Activated CD8-positive, alpha-beta T cell treated with anti-CD3 and anti-CD28 coated beads for 36 hours (primary cell): ENCODE data around the gene VGLL1. TPM values are rescaled to one million over a fixed set of nuclear protein-coding genes. Genes with fewer than 3 reads are reported as not detected.

Experiments
- ATAC-seq: fragments of 200-7000 bp; cut with Tn5 transposase; one replicate; pipeline ENCODE4 v1.10.0; 2021; ENCODE audit warnings: mild to moderate bottlenecking, moderate library complexity
- CTCF ChIA-PET: fragments of 350-600 bp; sonication (Branson Sonifier 250); formaldehyde crosslinking; loops from one replicate; lab custom pipeline; 2021; ENCODE audit warnings: antibody characterized with exemption; lab: Charles Lee
- POLR2A ChIA-PET: fragments of 350-600 bp; sonication (Branson Sonifier 250); formaldehyde crosslinking; loops from one replicate; lab custom pipeline; 2021; ENCODE audit warnings: antibody characterized with exemption; lab: Charles Lee
- DNase-seq: peaks from one replicate; pipeline ENCODE4 v3.0.0-alpha.2; 2020
- H3K27ac Mint-ChIP-seq: one replicate; pipeline ENCODE4 v1.8.0; 2021; ENCODE audit warnings: mild to moderate bottlenecking, mixed read lengths
- H3K27me3 Mint-ChIP-seq: one replicate; pipeline ENCODE4 v1.8.0; 2021; ENCODE audit warnings: mixed read lengths
- H3K36me3 Mint-ChIP-seq: one replicate; pipeline ENCODE4 v1.8.0; 2021; ENCODE audit warnings: low read depth, mixed read lengths
- H3K4me1 Mint-ChIP-seq: one replicate; pipeline ENCODE4 v1.8.0; 2021; ENCODE audit warnings: low read depth, mixed read lengths
- H3K4me3 Mint-ChIP-seq: one replicate; pipeline ENCODE4 v1.8.0; 2021; ENCODE audit warnings: mild to moderate bottlenecking, moderate library complexity, mixed read lengths
- H3K9me3 Mint-ChIP-seq: one replicate; pipeline ENCODE4 v1.8.0; 2021; ENCODE audit warnings: mixed read lengths
- intact Hi-C: fragments of 100-400 bp; cut with micrococcal nuclease; formaldehyde crosslinking; loops from one replicate; pipeline ENCODE4 v1.10.0; 2022
- total RNA-seq, 2 experiments: library from RNA; stranded (reverse); gene quantifications; one replicate each; pipeline ENCODE4 v1.2.3, GENCODE V29; 2021
- TF ChIP-seq, protein P1 (sequence below): fragments of 200-600 bp; IDR thresholded peaks from one replicate; pipeline ENCODE4 v1.8.0; 2022; ENCODE audit warnings: antibody characterized with exemption, mild to moderate bottlenecking

The VGLL1 gene
- total RNA-seq, 2 experiments from 2014 or later = not detected

DNA sequence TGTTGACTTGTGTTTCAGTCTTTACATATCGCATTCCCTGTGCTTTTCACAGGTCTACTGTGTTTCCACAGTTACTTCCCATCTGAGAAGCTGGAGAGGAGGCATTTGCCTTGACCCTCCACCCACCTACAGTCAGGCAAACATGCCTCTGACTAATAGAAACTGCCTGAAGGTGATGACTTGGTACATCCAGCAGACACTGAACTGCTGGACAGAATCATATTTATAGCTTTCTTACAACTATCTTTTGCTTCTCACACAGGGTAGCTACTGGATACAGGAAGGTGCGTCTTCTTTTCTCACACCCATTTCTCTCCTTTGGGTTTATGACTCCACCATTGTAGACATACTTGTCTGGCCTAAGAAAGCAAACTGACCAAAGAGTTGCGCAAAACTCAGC, 58.0 kb downstream of the VGLL1 start:
- no peaks in the 10 kb centered on the region for H3K9me3 Mint-ChIP-seq
- no peak overlapping the region for H3K27ac Mint-ChIP-seq
- no peaks in the 10 kb centered on the region for H3K36me3 Mint-ChIP-seq
- H3K27me3 Mint-ChIP-seq = no peaks in the 10 kb centered on the region
- peaks cover 46% of the 10 kb centered on the region for H3K4me1 Mint-ChIP-seq
- ChIA-PET POLR2A (interaction anchor here (2.1 kb wide), 1 partner anchor 37 kb away, joined by 8 read pairs; no protein-coding TSS in a partner anchor), CTCF (no interaction called here)
- DNase-seq (no peak), ATAC-seq (no peak)
- TF ChIP-seq, protein P1, sequence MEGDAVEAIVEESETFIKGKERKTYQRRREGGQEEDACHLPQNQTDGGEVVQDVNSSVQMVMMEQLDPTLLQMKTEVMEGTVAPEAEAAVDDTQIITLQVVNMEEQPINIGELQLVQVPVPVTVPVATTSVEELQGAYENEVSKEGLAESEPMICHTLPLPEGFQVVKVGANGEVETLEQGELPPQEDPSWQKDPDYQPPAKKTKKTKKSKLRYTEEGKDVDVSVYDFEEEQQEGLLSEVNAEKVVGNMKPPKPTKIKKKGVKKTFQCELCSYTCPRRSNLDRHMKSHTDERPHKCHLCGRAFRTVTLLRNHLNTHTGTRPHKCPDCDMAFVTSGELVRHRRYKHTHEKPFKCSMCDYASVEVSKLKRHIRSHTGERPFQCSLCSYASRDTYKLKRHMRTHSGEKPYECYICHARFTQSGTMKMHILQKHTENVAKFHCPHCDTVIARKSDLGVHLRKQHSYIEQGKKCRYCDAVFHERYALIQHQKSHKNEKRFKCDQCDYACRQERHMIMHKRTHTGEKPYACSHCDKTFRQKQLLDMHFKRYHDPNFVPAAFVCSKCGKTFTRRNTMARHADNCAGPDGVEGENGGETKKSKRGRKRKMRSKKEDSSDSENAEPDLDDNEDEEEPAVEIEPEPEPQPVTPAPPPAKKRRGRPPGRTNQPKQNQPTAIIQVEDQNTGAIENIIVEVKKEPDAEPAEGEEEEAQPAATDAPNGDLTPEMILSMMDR = no peak
- no peak overlapping the region for H3K4me3 Mint-ChIP-seq
- intact Hi-C loops = loop anchor here (5.0 kb wide), 2 partner anchors 37 to 102 kb away; no protein-coding TSS in a partner anchor

DNA sequence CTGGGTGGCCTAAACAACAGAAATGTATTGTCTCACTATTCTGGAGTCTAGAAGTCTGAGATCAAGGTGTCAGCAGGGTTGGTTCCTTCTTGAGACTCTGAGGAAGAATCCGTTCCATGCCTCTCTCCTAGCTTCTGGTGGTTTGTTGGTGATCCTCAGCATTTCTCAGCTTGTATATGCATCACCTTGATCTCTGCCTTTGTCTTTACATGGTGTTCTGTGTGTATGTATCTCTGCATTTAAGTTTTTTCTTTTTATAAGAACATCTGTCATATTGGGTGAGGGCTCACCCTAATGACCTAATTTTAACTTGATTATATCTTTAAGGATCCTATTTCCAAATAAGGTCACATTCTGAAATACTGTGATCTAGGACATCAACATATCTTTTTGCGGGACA, 65.3 kb downstream of the VGLL1 start:
- CTCF ChIA-PET = interaction anchor here (1.0 kb wide), 1 partner anchor 12 kb away, joined by 3 read pairs; no protein-coding TSS in a partner anchor
- Mint-ChIP-seq H3K36me3 (no peaks in the 10 kb centered on the region), H3K27me3 (no peaks in the 10 kb centered on the region), H3K4me3 (no peak overlapping the region), H3K4me1 (peaks cover 21% of the 10 kb centered on the region), H3K9me3 (no peaks in the 10 kb centered on the region), H3K27ac (no peak overlapping the region)
- TF ChIP-seq, protein P1 = no peak
- no peak for ATAC-seq
- DNase-seq = no peak
- POLR2A ChIA-PET = interaction anchor here (1.4 kb wide), 1 partner anchor 9 kb away, joined by 6 read pairs; no protein-coding TSS in a partner anchor
- intact Hi-C loops = no loop called here

DNA sequence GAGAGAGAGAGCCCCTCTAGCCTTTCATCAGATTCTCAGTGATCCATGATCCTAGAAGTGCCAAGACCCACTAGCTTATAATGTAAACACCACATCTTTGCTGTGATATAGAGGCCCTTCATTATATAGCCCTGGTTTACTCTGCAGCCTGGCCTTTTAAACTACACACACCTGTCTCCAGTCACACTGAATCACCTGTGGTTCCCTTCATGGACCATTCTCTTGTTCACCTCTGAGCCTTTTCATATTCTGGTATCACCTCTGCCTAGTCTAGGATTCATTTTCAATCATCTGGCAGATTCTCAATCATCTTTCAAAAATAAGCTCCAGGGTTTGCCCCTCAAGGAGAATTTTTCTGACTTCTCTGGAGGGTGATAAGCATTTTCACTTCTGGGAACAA, 65.9 kb downstream of the VGLL1 start:
- CTCF ChIA-PET = interaction anchor here (0.9 to 1.4 kb wide), 4 partner anchors 11 to 20 kb away, joined by 3 to 4 read pairs (median 4); no protein-coding TSS in a partner anchor
- ATAC-seq (no peak), DNase-seq (no peak)
- Mint-ChIP-seq H3K36me3 (no peaks in the 10 kb centered on the region), H3K27ac (no peak overlapping the region), H3K4me1 (peaks cover 21% of the 10 kb centered on the region), H3K4me3 (no peak overlapping the region), H3K27me3 (no peaks in the 10 kb centered on the region), H3K9me3 (no peaks in the 10 kb centered on the region)
- TF ChIP-seq, protein P1 = no peak
- intact Hi-C loops = no loop called here
- POLR2A ChIA-PET = interaction anchor here (0.6 to 1.5 kb wide), 4 partner anchors 9 to 19 kb away, joined by 4 to 6 read pairs (median 4); no protein-coding TSS in a partner anchor

DNA sequence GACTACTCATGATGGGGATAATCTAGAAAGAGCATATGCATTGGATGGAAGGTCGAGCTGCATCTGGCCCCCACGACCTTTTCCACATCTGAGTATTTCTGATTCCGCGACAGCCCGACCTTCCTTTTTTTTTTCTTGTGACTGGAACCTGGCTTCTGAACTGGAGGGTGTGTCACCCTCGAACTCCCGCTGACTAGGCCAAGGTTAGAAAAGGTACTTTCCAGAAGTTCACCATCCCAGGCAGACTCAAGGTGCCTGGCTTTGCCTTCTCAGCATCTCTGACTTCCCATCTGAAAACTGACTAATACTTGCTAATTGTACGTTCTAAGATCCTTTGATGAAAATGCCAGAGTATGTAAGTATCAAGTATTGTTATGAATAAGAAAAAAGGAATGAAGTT, 66.6 kb downstream of the VGLL1 start:
- Mint-ChIP-seq H3K4me1 (peaks cover 21% of the 10 kb centered on the region), H3K4me3 (no peak overlapping the region), H3K9me3 (no peaks in the 10 kb centered on the region), H3K27ac (no peak overlapping the region), H3K27me3 (no peaks in the 10 kb centered on the region), H3K36me3 (no peaks in the 10 kb centered on the region)
- ATAC-seq (peak; percentile 85), DNase-seq (peak; percentile 19)
- POLR2A ChIA-PET = interaction anchor here (0.6 to 1.5 kb wide), 5 partner anchors 10 to 24 kb away, joined by 3 to 6 read pairs (median 4); no protein-coding TSS in a partner anchor
- TF ChIP-seq, protein P1 = no peak
- CTCF ChIA-PET = interaction anchor here (0.9 to 1.4 kb wide), 3 partner anchors 12 to 21 kb away, joined by 3 to 4 read pairs (median 4); no protein-coding TSS in a partner anchor
- intact Hi-C loops = no loop called here

DNA sequence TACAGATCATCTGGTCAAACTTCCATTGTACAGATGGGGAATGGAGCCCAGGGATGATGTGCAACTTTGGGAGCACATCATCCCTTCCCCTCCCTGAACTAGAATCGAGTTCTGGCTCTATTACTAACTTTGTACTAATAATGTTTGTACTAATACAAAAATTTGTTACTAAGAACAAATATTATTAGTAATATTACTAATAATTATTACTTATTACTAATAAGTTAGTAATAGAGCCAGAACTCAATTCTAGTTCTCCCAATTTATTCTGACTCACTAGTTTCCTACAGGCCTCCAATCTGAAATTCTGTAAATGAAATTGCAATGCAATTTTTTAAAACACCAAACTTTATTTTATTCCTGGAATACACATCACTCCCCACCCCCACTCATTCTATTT, 68.0 kb downstream of the VGLL1 start:
- no peaks in the 10 kb centered on the region for H3K36me3 Mint-ChIP-seq
- H3K4me1 Mint-ChIP-seq = peaks cover 22% of the 10 kb centered on the region
- no peak for ATAC-seq
- POLR2A ChIA-PET = no interaction called here
- no peak overlapping the region for H3K4me3 Mint-ChIP-seq
- H3K27me3 Mint-ChIP-seq = no peaks in the 10 kb centered on the region
- DNase-seq = no peak
- H3K27ac Mint-ChIP-seq = no peak overlapping the region
- intact Hi-C loops = no loop called here
- no peaks in the 10 kb centered on the region for H3K9me3 Mint-ChIP-seq
- TF ChIP-seq, protein P1 = no peak
- CTCF ChIA-PET = interaction anchor here (1.0 to 1.6 kb wide), 2 partner anchors 8 to 95 kb away, joined by 3 read pairs; no protein-coding TSS in a partner anchor
